ENCODE results near the gene LAMC2. TPM values are rescaled to one million over a fixed set of nuclear protein-coding genes. Genes with fewer than 3 reads are reported as not detected.

The LAMC2 gene
- total and polyA plus RNA-seq, 2 of the 8 experiments (the other 6 are each of a cell fraction or from before 2014, with no cell fraction given), result 4.6 to 12.9 TPM

GRCh38 chr1:183241471-183241870, 55.4 kb downstream of the LAMC2 start:
- Histone ChIP-seq H3K23me2 (ENCODE audit: low read depth, low read length) (no peaks in the 10 kb centered on the region), H3K79me1 (ENCODE audit: low read depth, low read length) (no peaks in the 10 kb centered on the region), H2BK20ac (ENCODE audit: low read length) (no peak overlapping the region), H2BK5ac (ENCODE audit: low read depth, low read length) (no peak overlapping the region), H3K4me2 (ENCODE audit: insufficient read depth in 1 of 2, low read depth in 2 of 2, low read length in 2 of 2) (no peak overlapping the region), H2AK5ac (ENCODE audit: low read depth, low read length) (no peak overlapping the region), H3K4me1 (replicated peaks in 1 of 4; ENCODE audit: control insufficient read depth in 3 of 4, insufficient read depth in 4 of 4, low read length in 3 of 4) (no peaks in the 10 kb centered on the region), H3K27me3 (replicated peaks in 1 of 4; ENCODE audit: control insufficient read depth in 3 of 4, extremely low read depth in 1 of 4, insufficient read depth in 3 of 4, low read length in 3 of 4) (no peaks in the 10 kb centered on the region), H3K4ac (replicated peaks; ENCODE audit: insufficient read length, low read depth, low read length) (no peak overlapping the region), H3K36me3 (ENCODE audit: control insufficient read depth in 2 of 4, insufficient read depth in 4 of 4, low read length in 3 of 4) (peaks cover 0 to 3% (median 0%) of the 10 kb centered on the region in 4 experiments; a peak in 1 of 8 replicates), H4K91ac (replicated peaks; ENCODE audit: insufficient read length, low read length) (no peak overlapping the region), H3K23ac (ENCODE audit: insufficient read length) (no peak overlapping the region), H4K5ac (ENCODE audit: insufficient read length, low read depth, low read length) (no peak overlapping the region), H2BK12ac (ENCODE audit: low read depth, low read length) (no peak overlapping the region), H3K14ac (ENCODE audit: insufficient read length) (no peak overlapping the region), H3K79me2 (ENCODE audit: control insufficient read depth in 1 of 2, insufficient read depth in 2 of 2, low read length in 2 of 2) (no peaks in the 10 kb centered on the region), H3K27ac (ENCODE audit: low read depth, low read length) (no peak overlapping the region), H4K20me1 (replicated peaks in 1 of 2; ENCODE audit: control insufficient read depth in 1 of 2, insufficient read depth in 2 of 2, low read length in 2 of 2) (no peaks in the 10 kb centered on the region), H3K9ac (replicated peaks in 1 of 4; ENCODE audit: extremely low read depth in 1 of 4, low read depth in 3 of 4, low read length in 3 of 4) (no peak overlapping the region), H2AFZ (ENCODE audit: low read length) (no peak overlapping the region), H4K8ac (ENCODE audit: extremely low read depth, insufficient read depth, low read length) (no peak overlapping the region), H2BK15ac (ENCODE audit: low read length) (no peak overlapping the region), H3K9me3 (ENCODE audit: insufficient read depth in 2 of 2, low read depth in 1 of 2, low read length in 1 of 2) (no peaks in the 10 kb centered on the region), H3K18ac (ENCODE audit: extremely low read depth, low read length) (no peak overlapping the region), H3K4me3 (ENCODE audit: extremely low read depth in 1 of 4, insufficient read depth in 2 of 4, low read depth in 3 of 4, low read length in 4 of 4) (no peak overlapping the region), H3K56ac (replicated peaks; ENCODE audit: insufficient read length, low read depth, low read length) (no peak overlapping the region), H2BK120ac (replicated peaks; ENCODE audit: low read depth, low read length) (no peak overlapping the region)
- WGBS, 2 experiments (ENCODE audit: extremely low coverage in 1 of 2, insufficient coverage in 1 of 2, insufficient read length in 1 of 2, insufficient replicate concordance in 2 of 2, low coverage in 1 of 2, low lambda C conversion rate in 2 of 2, missing lambda C conversion rate in 1 of 2), result 83% methylated on average over 3 of the region's 3 CpGs; no CpG with 5 or more reads in 1 of the 2 experiments
- FAIRE-seq (no peak), DNase-seq (ENCODE audit: low read depth in 1 of 2, low spot score in 2 of 2) (no peak)
- POLR2A ChIA-PET (ENCODE audit: partially characterized antibody), result no interaction called here
- CTCF ChIA-PET (ENCODE audit: partially characterized antibody), result interaction anchor here (1.3 to 8.7 kb wide), 2 partner anchors 13 to 21 kb away, joined by 4 to 51 read pairs; no protein-coding TSS in a partner anchor
- no peak for TF ChIP-seq GABPA (IDR thresholded peaks at IDR 0.05; ENCODE audit: borderline replicate concordance, insufficient read depth, low read length)
- TF ChIP-seq KDM4A (IDR thresholded peaks at IDR 0.05; ENCODE audit: low read depth, low read length, severe bottlenecking), result no peak
- TF ChIP-seq SIRT6 (IDR thresholded peaks at IDR 0.05; ENCODE audit: low read length), result no peak
- TF ChIP-seq TAF1 (IDR thresholded peaks at IDR 0.05; ENCODE audit: low read depth, low read length), result no peak
- TF ChIP-seq BACH1 (IDR thresholded peaks at IDR 0.05; ENCODE audit: low read length), result no peak
